HG02973 (cell line): Measurements from ENCODE around the gene TMEM38B.

ENCODE experiments used
- ATAC-seq: cut with Tn5 transposase; IDR thresholded peaks from one replicate; pipeline ENCODE4 v1.9.1; 2021; ENCODE audit warnings: moderate library complexity; ENCODE audit not compliant: unreplicated experiment

TMEM38B gene, protein sequence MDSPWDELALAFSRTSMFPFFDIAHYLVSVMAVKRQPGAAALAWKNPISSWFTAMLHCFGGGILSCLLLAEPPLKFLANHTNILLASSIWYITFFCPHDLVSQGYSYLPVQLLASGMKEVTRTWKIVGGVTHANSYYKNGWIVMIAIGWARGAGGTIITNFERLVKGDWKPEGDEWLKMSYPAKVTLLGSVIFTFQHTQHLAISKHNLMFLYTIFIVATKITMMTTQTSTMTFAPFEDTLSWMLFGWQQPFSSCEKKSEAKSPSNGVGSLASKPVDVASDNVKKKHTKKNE

DNA sequence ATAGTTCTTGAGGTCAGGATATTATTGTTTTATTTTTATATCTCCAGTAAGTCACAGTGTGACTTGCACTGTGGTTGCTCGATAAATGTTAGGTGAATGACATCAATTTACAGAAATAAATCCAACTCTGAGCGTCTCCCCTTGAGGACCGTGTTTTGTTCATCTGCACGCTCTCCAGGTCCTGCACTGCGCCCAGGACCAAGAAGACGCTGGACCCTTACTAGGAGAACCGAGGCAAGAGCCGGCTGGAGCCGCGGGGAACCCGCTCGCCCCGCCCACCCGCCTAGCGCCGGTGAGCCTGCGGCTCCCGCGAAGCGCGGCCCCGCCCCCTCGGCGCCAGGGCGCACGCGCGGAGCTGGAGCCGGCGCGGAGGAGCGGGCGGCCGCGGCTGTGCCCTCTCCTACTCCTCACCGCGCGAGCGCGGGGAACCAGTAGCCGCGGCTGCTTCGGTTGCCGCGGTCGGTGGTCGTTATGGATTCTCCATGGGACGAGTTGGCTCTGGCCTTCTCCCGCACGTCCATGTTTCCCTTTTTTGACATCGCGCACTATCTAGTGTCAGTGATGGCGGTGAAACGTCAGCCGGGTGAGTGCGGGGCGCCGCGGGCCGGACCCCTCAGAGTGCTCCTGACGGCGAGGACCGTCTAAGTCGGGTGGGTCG, at the start of gene TMEM38B:
Gene TMEM38B (plus strand): TSS at position 352 of the 658 bp plus-strand sequence. CDS start 120 bp downstream, at position 472.
- ATAC-seq, result peak; percentile 68

DNA sequence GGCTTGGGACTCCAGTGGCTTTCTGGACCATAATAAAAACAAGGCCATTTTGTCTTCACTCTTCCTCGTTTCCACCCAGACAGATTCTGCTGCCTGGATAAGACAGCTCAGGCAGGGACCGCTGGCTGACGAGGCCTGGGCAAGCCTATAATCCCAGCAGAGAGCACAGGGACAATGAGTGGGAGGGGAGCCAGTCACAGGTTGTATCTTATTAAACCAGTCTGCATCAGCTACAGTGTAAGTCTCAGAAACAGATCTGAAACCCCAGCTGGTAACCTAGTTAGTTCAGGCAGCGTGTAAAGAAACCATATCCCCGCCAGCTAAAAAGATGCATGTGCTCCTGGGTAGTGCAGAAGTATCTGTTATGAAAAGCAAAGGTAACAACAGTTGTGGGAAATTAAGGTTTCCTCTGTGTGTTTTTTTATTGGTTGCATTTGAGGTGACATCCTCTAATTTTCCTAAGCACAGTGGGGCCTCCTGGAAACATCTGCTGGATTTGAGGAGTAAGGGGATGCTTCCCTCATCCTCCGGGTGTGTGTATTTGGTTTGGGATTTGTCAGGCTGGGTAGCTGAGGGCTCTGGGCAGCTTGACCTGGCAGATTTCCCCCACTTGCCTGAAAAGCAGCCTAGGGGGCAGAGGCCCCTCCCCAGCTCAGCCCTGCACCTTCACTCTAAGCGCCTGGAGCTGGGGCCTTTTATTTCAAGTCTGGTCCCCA, 47.3 kb upstream of the TMEM38B start:
- no peak for ATAC-seq

DNA sequence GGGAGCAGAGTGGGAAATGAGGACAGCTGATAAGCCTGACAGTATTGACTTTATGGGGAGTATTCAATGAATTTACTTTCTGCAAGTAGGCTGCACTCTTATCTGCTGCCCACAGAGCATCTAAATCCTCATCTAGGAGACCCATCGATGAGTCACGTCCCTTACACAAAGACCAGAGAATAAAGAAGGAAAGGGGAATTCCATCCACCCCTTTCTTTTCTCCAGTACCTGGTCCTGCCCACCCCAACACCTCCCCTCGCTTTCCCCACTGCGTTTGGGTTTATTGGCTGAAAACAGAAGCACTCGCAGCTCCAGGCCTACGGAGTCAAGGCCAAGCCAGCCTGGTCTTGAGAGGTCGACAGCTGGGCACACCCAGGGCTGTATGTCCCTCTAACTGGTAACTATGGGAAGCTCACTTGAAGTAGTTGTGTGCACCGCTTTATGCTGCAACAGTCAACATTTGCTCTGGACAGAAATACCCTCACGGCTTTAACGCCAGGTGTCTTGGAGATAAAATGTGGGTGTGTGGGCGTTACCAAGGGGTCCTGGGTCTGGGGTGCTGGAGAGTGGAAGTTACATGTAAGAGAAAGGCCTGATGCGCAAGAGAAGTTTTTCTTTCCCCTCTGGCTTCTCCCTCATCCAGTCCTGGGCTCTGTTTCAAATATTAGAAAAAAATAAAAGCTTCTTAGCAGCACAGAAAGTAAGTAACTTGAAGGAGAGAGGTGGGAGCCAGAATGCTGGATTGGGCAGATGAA, 46.6 kb upstream of the TMEM38B start:
- no peak for ATAC-seq

DNA sequence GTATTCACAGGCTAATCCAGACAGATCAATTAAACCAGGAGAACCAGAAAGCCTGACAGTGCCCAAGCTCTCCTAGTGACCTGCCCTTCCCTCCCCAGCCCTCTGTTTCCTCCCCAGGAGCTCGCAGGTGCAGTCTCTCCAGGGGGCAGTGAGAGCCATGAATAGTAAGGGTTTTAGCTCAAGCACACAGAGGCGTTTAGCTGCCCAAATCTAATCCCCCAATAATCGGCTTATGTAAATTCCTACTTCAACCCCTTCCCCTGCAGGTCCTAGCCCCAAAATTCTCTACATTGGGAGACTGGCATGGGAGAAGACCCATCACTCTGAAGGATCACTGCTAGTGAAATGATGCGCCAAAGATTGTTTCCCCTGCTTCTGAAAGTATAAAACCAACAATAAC, 42.5 kb upstream of the TMEM38B start:
- no peak for ATAC-seq

DNA sequence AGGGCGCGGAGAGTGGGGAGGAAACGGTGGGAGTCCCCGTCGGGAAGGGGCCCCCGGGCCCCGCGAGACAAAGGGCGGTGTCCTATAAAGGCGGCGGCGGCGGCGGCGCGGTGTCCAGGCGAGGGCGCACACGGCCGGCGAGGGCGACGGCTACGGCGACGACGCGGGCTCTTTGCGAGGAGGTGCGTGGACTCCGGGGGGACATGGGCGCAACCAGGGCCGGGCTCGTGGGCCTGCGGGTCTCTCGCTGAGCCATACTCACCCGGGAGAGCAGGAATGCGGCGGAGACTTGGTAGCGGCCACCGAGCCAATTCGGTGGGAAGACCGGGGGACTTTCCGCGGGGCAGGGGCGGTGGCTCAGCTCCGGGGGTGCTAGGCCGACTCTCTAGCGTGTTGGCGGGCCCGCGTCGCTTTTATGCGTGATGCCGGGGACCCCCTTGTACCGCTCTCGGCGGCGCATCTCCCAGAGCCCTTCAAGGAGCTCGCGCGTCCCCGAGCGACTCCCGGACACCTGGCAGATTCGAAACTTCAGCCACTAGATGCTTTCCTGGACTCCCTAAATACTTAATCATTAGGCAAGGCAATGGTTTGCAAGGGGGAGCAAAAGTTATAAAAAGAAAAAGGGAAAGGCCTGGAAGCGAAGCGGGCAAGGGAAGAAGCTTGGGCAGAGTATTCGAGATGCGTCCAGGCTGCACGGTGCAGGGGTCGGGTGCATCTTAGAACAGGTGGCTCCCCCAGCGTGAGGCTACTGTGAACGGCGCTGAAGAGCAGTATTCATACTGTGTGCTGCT, 38.0 kb upstream of the TMEM38B start:
- ATAC-seq, result peak; percentile 58

DNA sequence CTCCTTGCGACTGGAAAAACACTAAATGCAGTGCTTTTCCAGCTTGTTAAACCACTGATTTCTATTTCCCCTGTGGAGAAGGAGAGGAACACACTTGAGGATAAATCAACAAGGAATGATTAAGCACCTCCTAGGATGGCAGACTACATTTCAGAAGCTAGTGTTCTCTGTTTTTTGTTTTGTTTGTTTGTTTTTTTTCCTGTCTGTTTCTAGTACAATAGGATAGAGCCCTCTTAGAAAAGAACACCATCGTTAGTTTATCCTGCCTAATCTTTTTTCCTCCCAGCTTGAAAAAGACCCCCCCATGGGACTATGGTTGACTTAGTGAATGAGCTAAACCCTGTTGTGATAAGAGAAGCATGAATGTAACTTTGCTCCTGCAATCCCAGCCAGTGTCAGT, 36.0 kb upstream of the TMEM38B start:
- no peak for ATAC-seq

DNA sequence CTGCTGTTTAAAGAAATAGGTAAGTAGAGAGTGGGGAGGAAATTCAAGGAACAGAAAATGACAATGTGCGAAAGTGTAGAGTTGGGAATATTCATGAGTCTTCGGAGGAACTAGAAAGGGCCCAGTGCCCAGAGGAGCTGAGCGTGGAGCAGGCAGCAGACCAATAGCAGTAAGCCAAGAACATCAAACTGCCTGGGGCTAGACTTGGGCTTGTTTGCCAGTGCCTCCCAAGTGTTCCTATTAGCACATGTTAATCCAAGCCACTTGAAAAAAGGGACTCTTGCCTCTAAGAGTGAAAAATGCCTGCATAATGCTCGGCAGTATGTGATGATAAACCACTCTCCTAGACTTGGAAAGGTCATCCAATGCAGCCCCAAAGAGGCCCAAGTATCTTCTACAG, 33.3 kb upstream of the TMEM38B start:
- no peak for ATAC-seq

DNA sequence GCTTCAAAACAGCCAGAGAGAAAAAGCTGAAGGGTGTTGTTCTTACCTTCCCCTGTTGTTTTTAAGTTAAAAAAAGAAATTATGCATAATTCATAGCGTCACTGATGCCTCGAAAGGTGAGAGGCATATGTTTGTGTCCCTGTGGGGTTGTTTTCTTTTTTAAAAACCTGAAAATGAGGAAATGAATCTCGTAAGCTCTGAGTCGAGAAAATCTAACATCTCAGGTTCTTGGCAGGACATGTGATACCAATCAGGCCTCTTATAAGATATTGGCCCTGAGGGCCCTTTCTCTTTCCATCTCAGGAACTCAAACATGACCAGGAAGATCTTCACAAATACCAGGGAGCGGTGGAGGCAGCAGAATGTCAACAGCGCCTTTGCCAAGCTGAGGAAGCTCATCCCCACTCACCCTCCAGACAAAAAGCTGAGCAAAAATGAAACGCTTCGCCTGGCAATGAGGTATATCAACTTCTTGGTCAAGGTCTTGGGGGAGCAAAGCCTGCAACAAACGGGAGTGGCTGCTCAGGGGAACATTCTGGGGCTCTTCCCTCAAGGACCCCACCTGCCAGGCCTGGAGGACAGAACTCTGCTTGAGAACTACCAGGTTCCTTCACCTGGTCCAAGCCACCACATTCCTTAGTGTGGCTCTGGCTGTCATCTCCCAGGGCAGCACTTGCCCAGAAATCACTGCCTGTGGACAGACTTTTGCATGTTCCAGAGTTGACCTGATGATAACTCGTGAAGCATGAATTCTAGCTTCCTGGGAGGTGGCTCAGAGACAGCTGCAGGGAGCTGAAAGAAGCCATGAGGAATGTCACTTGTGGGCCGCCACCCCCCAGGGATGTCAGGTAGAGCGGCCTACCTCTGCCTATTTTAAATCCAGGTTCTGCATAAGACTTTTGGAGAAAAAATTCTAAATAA, 31.9 kb upstream of the TMEM38B start, which contains the start of gene TAL2:
Gene TAL2 (plus strand): TSS at position 274 of the 921 bp plus-strand sequence. CDS start 40 bp downstream, at position 314.
- peak; percentile 80 for ATAC-seq

DNA sequence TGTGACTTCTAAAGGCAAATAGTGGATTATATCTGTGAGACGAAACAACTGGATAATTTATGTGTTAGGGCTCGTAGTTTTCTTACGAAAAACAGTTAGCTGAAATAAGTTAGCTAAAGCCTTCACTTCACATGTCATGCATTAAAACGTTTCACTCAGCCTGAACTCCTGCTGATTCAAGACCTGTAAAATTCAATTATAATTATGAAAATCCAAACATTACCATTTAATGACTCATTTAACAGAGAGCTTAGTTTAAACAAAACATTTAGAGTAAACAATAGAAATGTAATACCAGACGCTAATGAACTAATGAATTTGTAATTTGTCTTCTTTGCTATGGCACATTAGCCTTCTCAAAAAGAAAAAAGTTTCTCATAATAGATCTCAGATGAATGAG, 30.4 kb upstream of the TMEM38B start:
- ATAC-seq, result no peak

DNA sequence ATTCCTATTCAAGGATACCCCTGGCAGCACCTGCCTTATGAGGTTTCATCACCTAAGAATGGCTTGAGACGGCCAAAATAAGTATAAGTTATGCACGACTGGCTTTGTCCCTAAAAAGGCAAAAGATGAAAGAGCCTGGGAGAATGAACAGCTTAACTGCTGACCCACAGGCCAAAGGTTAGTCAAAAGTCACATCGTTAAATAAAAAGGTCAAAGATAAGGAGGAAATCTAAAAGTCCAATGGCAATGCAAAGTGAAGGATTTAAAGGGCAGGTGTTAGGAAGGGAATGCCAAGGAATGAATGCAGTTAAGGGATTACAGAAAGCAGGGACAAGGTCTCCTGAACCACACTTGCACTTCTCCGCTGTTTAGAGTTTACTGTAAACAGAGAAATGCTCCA, 26.5 kb upstream of the TMEM38B start:
- ATAC-seq, result no peak

DNA sequence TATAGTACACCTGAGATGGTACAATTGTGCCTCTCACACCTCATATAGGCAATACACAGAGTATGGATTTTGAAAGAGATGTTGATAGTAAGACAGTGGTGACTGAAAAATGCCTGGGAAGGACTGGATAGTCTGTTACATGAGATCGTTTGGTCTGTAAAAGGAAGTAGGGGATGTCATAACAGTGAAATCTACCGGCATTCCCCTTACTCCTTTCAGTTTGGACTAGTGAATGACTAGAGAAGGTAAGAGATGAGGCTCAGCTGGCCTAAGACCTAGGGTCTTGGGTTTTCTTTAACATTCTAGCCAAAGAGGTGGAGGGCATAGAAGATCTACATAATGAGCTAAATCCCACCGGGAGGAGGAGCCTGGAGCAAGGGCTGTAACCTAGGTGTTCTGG, 24.0 kb upstream of the TMEM38B start:
- ATAC-seq, result no peak

DNA sequence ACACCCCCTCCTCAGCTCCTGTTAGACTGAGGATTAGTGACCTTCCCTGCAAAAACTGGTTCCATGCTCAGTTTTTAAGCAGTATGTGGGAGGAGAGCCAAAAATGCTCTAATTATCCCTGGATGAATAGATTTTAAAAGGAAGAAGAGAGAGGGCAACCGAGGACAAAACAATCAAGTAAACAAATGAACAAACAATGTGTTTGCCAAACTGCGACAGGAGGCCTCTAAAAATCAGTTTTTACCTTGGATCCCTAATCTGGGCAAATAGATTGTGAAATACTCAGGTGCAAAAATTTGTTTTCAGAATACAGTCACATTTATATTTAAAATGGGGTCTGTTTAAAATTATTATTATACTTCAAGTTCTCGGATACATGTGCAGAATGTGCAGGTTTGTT, 23.6 kb upstream of the TMEM38B start:
- no peak for ATAC-seq

DNA sequence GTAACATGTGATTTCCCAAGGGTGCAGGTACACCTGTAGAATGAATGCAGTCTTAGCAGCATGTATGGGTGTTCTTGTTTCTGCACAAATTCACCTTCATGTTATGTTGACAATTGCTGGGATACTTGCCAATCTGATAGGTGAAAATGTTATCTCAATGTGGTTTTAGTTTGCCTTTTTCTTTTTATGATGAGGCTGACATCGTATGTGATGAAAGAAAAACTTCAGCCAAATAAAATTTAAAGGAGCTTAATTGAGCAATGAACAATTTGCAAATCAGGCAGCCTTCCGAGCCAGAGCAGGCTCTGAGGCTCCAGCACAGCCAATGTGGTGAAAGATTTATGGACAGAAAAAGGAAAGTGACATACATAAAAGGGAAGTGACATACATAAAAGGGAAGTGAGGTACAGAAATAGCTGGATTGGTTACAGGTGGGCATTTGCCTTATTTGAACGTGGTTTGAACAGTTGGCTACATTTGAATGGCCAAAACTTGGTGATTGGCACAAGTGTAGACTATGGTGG, 21.6 kb upstream of the TMEM38B start:
- no peak for ATAC-seq

DNA sequence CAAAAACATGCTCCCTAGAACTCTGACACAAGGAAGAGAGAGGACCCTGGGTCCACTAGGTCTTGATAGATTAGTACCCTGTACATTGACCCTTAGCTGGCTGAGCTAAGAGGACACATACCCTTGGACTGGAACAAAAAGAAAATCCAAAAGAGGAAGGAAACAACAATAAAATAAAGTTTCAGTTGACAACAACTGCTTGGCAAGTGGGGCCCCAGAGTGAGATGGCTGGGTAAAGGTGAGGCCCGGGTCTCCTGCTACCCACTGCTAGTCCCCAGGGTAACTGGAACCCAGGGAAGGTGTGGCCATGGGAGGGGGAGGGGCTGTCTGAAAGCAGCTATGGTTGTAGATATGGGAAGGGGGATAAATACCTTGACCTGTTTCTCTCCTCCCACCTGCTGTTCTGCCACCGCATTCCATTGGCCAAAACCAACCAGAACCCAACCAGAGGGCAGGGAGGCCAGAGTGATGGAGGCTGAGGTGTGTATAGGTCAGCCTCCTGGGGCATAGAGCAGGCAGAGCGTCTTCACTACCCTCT, 20.4 kb upstream of the TMEM38B start:
- ATAC-seq, result no peak

DNA sequence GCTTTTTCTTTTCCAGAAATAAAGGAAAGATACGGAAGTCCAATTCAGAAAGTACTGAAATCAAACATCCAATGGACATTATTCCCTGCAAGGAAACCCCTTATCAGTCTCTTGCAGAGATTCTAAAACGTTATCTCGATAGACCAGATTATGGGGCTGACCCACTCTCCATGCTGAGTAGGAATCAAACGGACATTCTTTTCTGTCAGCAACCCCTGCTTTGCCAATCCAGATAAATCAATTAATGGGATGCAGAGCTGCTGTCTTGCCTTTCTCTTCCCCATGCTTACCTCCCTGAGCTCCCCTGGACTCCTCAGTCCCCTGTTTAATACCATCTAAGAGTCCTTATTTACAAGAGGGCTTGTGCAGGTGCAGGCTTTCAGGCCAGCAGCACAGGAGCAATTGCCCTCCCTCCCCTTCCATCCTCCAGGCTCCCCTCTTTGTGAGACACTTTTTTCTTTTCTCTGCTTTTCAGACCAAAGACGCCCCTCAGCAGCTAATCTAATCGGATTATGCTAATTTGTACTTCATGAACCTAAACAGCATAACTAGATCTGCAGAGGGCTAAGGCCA, 17.9 kb upstream of the TMEM38B start:
- ATAC-seq, result no peak

DNA sequence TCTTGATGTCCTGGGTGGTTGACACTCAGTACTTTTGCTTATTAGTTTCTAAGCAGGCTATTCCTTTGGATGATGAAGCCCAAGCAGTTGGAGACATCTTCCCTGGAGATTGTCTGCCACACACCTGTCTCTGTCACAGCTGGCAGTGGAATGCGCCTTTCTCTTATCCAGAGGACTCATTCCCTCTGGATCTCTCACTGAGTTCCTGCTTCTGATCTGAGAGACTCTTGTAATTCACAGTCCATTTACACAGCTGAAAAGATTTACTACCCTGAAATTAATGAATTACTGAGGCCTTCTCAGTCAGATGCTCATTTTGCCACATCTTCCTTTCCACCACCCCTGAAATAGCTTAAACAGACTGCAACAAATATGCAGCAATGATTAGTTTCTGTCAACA, 16.2 kb upstream of the TMEM38B start:
- no peak for ATAC-seq

DNA sequence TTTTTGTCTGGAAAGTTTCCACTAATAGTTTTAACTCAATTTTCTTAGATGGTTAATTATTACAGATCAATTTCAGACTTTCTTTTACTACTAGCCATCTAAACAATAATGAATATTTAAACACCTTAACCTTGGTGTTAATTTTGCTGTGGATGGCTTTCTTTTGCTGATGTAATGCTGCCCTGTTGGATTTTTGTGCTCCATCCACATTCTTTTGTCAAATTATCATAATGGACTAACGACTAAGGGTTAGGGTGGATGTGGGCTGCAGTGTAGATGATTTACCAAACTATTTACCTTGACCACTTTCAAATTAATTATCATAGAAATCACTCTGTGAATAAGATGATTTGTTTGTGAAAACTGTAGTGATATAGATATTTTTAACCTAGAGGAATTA, 15.6 kb upstream of the TMEM38B start:
- ATAC-seq, result no peak

DNA sequence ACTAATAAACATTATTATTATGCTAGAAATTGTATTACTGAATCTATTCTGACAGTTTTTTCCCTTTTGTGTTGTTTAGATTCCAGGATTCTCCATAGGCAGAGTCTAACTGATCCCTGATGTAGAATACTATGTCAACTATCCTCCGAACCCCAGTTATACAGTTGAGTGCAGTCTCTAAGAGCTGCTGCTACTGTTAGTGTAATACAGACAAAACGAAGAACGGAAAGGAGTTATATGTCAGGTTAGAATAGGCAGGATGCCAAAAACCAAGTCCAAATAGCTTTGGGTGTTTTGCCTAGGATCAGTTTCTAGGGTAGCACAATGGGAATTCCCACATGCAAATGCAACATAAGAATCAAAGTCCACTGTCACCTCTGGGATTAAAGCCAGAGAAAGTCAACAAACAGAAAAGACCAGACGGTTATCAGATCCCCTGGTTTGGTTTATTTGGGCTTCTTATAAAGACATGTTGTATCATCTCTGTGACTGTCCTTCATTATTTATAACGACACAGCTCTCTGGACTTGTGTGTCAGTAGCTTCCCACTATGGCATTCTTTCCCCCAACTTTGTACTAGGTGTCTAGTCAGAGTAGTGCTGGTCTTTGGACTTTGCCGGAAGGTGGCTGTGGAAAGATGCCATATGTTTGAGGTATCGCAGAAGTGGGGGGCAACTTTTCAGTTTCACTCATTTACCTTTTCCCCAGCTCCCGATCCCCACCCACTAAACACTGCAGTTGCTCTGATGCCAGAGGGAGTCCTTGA, 14.9 kb upstream of the TMEM38B start:
- ATAC-seq, result no peak
